NOMO-1 (cell line): Measurements from ENCODE around the gene MACF1.

Source experiments
- DNase-seq, 2 experiments: peaks; one replicate each; lab custom pipeline; 2025; ENCODE audit not compliant: unreplicated experiment in 2 of 2; lab: John Stamatoyannopoulos, UW

The MACF1 gene

GRCh38 chr1:39344394-39345154 is 140.1 kb downstream of the MACF1 start:
- DNase-seq: no peak

DNA sequence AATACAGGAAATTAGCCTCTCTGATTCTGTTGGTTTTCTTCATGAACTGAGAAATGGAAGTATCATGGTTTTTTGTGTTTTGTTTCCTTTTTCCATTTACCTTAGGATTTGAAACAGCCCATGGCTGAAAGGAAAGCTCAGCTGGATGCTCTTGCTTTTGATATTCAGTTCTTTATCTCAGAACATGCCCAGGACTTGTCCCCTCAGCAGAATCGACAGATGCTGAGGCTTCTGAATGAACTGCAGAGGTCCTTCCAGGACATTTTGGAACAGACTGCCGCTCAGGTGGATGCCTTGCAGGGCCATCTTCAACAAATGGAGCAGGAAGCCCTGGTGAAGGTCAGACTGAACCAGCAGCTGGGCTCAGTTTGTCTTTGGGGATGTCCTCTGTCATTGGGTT is 142.4 kb downstream of the MACF1 start:
- no peak for DNase-seq

- no peak for DNase-seq
Measured at GRCh38 chr1:39348278-39348677, 143.8 kb downstream of the MACF1 start.

- DNase-seq: no peak
Measured at GRCh38 chr1:39352881-39353280, 148.4 kb downstream of the MACF1 start.

- DNase-seq: no peak
Measured at GRCh38 chr1:39354572-39354971, 150.1 kb downstream of the MACF1 start.

DNA sequence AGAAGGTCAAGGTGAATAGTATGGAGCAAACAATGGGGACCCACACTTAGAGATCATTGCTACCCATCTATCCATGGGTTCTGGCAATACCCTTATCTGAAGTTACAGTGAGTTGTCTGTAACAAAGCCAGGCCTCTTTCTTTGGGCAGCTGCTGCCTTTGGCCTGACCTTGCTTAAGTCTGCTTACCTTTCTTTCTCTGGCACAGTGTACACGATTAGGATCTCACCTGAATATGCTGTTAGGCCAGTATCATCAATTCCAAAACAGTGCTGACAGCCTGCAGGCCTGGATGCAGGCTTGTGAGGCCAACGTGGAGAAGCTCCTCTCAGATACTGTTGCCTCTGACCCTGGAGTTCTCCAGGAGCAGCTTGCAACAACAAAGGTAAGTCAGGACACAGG is 154.0 kb downstream of the MACF1 start:
- no peak for DNase-seq

DNA sequence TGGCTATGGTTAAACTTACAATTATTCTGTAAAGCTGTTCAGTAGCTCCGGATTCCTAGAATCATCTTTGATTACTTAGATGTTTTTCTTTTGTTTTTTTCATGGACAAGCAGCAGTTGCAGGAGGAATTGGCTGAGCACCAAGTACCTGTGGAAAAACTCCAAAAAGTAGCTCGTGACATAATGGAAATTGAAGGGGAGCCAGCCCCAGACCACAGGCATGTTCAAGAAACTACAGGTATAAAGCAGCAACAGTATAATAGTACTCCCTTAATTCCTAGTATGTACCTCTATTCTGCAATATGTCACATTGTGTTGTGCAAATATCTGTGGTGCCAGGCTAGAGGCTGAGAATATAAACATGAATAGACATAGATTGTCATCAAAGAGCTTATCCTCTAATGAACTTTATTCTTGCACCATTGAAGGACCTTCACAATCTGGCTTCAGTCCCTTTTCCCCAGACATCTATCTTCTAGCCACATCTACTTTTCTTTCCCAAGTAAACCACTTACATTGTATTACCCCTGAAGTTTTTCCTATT is 154.6 kb downstream of the MACF1 start:
- DNase-seq: no peak

DNA sequence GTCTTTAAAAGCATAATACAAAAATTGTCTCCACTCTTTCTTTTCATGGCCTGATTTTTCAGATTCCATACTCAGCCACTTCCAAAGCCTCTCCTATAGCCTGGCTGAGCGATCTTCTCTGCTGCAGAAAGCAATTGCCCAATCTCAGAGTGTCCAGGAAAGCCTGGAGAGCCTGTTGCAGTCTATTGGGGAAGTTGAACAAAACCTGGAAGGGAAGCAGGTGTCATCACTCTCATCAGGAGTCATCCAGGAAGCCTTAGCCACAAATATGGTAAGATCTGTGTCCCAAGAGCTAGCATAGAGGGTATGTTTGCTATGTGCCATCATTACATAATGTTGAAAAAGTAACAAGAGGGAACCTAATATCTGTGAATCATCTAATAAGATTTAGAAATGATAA is 156.2 kb downstream of the MACF1 start:
- DNase-seq: peak in 1 of 2 experiments; percentile 17

DNA sequence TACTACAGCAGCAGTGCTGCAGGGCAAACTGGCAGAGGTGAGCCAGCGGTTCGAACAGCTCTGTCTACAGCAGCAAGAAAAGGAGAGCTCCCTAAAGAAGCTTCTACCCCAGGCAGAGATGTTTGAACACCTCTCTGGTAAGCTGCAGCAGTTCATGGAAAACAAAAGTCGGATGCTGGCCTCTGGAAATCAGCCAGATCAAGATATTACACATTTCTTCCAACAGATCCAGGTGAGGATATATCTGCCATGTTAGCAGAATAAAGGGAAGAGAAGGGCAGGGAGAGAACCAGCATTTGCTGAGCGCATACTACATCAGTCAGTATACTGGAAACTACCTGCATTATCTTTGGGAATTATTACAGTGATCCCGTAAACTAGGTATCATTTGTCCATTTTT is 157.0 kb downstream of the MACF1 start:
- no peak for DNase-seq

GRCh38 chr1:39363267-39363666 is 158.8 kb downstream of the MACF1 start:
- DNase-seq: no peak

GRCh38 chr1:39368045-39368444 is 163.6 kb downstream of the MACF1 start:
- no peak for DNase-seq

DNA sequence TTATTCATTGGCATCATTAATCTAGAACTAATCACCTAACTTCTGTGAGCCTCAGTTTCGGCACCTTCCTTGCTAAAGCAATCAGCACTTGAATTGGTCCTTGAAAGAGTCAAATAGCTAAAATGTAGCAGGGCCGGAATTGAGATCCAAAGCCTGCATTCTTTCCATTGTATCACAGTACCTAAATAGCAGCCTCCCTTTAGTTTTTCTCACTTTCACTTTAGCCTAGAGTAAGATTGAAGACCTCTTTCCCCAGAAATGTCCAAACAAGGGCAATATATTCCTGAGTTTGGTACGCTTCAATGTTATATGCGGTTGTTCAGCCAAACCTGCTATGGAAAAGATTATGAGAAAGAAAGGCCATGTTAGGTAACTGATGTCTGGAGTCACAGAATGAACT is 165.1 kb downstream of the MACF1 start:
- no peak for DNase-seq

DNA sequence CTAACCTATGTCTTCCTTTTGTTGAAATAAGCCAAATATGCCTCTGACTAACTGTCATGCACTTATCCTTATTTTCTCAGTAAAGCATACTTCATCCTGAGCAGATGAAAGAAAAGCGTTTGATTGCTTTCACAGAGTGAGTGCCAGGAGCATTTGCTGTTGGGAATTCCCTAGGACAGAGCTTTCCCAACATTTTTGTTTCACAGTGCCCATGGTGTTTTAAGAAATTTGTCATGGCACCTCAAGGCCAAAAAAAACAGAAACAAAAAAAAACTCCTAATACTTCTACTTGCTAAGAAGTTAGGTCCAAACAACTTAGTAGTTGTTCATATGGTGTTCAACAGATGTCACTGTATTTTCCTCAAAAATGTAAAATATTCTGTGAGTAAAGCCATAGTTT is 166.1 kb downstream of the MACF1 start:
- no peak for DNase-seq

DNA sequence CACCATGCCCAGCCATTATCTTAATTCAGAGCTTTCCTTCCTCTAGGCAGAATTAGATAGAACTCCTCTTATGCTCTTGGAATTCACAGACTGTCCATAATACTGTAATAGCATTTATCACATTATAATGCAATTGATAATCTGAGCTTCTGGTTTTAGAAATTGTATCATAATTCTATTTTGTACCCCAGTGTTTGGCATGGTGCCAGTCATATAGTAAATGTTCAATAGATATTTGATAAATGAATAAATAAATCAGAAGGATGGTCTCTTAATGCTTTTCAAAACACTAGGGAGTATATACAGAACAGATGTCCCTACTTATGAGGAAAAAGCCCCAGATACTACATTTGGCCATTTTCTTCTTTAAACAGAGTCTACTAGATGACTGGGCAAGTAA is 167.6 kb downstream of the MACF1 start:
- no peak for DNase-seq

GRCh38 chr1:39376656-39377055 is 172.2 kb downstream of the MACF1 start:
- DNase-seq: no peak

DNA sequence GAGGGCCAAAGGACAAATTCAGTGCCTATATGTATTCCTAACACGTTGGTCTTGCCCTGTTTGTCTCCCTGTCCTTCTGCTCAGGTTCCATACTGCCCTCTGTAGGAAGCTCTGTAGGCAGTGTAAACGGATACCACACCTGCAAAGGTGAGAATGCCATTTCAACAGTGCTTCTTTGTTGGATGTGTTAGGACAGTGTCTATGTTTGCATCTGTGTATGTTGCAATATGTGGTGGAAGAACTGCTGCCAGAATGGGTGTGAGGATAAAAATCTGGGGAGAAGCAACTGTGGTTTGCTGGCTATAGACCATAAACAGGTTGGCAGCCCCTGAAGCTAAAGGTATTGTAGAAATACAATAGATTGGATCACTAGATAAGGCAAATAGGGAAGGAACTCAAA is 173.9 kb downstream of the MACF1 start:
- DNase-seq: no peak

GRCh38 chr1:39379187-39379586 is 174.7 kb downstream of the MACF1 start:
- no peak for DNase-seq

GRCh38 chr1:39380036-39380435 is 175.5 kb downstream of the MACF1 start:
- DNase-seq: no peak

DNA sequence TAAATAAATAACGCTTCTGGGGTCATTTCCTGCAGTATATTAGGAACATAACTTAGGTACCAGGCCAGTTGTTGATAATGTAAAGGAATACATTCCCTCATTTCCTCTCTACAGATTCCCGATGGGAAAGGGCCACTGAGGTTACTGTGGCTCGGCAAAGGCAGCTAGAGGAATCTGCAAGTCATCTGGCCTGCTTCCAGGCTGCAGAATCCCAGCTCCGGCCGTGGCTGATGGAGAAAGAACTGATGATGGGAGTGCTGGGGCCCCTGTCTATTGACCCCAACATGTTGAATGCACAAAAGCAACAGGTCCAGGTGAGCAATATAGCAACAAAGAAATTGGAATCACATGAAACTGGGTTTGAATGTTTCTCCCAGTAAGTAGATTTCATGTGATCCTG is 177.3 kb downstream of the MACF1 start:
- no peak for DNase-seq

GRCh38 chr1:39384305-39384704 is 179.8 kb downstream of the MACF1 start:
- no peak for DNase-seq

GRCh38 chr1:39385067-39385988 is 180.8 kb downstream of the MACF1 start:
- DNase-seq: no peak

- DNase-seq: no peak
Measured at GRCh38 chr1:39386997-39387396, 182.5 kb downstream of the MACF1 start.
